Neural cell (in vitro differentiated cells): Measurements from ENCODE around the gene VMA21.

Experiments
- EP300 ChIP-seq: fragments of 450-650 bp; conservative IDR thresholded peaks from 2 replicates; pipeline ENCODE4 v1.6.1; 2014; ENCODE audit warnings: antibody characterized with exemption, mild to moderate bottlenecking, moderate library complexity; ENCODE audit not compliant: poor library complexity, severe bottlenecking
- EZH2 ChIP-seq: fragments of 200-600, 300-800 bp; shearing (Covaris generic), sonication (generic); IDR thresholded peaks from 2 replicates; pipeline ENCODE4 v1.6.1; 2014; ENCODE audit warnings: antibody characterized with exemption, low read length, borderline replicate concordance, mild to moderate bottlenecking; ENCODE audit not compliant: insufficient read depth, poor library complexity, severe bottlenecking
- MXI1 ChIP-seq: fragments of 450-650 bp; conservative IDR thresholded peaks from 2 replicates; pipeline ENCODE4 v1.6.1; 2014; ENCODE audit warnings: antibody characterized with exemption, mild to moderate bottlenecking; ENCODE audit not compliant: poor library complexity, severe bottlenecking
- POLR2AphosphoS5 ChIP-seq: IDR thresholded peaks from 2 replicates; pipeline ENCODE4 v1.6.1; 2012
- RAD21 ChIP-seq: fragments of 450-650 bp; conservative IDR thresholded peaks from 2 replicates; pipeline ENCODE4 v1.6.1; 2014; ENCODE audit warnings: antibody characterized with exemption, mild to moderate bottlenecking, moderate library complexity
- SMC3 ChIP-seq: fragments of 450-650 bp; conservative IDR thresholded peaks from 2 replicates; pipeline ENCODE4 v1.6.1; 2014; ENCODE audit warnings: antibody characterized with exemption, mild to moderate bottlenecking, moderate library complexity; ENCODE audit not compliant: poor library complexity
- TAF1 ChIP-seq: IDR thresholded peaks from 2 replicates; pipeline ENCODE4 v1.6.1; 2012; ENCODE audit warnings: low read depth
- TF ChIP-seq, protein P1 (sequence below): fragments of 450-650 bp; IDR thresholded peaks from 2 replicates; pipeline ENCODE4 v1.5.1; 2014; ENCODE audit warnings: antibody characterized with exemption, mild to moderate bottlenecking, moderate library complexity; ENCODE audit not compliant: poor library complexity, severe bottlenecking
- TF ChIP-seq, protein P2 (sequence below): IDR thresholded peaks from 2 replicates; pipeline ENCODE4 v1.6.1; 2012; ENCODE audit warnings: borderline replicate concordance

DNA sequence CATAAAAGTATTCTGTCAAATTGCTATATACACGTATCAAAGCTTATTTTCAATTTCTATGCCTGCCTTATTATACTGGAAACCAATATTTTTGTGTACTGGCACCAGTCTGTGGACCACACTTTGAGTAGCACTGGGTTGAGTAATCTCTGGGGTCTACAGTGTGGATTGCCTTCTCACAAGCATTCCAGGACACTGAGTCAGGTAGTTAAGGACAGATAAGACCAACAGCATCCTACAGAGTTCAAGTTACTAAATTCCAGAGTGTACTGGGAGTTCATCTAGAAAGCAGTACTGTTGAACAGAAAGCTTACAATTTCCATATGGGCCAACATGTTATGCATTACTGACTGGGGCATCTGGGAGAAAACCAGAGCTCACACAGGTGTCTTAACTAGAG, 61.8 kb downstream of the VMA21 start:
- TF ChIP-seq, protein P1, sequence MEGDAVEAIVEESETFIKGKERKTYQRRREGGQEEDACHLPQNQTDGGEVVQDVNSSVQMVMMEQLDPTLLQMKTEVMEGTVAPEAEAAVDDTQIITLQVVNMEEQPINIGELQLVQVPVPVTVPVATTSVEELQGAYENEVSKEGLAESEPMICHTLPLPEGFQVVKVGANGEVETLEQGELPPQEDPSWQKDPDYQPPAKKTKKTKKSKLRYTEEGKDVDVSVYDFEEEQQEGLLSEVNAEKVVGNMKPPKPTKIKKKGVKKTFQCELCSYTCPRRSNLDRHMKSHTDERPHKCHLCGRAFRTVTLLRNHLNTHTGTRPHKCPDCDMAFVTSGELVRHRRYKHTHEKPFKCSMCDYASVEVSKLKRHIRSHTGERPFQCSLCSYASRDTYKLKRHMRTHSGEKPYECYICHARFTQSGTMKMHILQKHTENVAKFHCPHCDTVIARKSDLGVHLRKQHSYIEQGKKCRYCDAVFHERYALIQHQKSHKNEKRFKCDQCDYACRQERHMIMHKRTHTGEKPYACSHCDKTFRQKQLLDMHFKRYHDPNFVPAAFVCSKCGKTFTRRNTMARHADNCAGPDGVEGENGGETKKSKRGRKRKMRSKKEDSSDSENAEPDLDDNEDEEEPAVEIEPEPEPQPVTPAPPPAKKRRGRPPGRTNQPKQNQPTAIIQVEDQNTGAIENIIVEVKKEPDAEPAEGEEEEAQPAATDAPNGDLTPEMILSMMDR: no peak
- TF ChIP-seq MXI1: no peak
- TF ChIP-seq, protein P2, sequence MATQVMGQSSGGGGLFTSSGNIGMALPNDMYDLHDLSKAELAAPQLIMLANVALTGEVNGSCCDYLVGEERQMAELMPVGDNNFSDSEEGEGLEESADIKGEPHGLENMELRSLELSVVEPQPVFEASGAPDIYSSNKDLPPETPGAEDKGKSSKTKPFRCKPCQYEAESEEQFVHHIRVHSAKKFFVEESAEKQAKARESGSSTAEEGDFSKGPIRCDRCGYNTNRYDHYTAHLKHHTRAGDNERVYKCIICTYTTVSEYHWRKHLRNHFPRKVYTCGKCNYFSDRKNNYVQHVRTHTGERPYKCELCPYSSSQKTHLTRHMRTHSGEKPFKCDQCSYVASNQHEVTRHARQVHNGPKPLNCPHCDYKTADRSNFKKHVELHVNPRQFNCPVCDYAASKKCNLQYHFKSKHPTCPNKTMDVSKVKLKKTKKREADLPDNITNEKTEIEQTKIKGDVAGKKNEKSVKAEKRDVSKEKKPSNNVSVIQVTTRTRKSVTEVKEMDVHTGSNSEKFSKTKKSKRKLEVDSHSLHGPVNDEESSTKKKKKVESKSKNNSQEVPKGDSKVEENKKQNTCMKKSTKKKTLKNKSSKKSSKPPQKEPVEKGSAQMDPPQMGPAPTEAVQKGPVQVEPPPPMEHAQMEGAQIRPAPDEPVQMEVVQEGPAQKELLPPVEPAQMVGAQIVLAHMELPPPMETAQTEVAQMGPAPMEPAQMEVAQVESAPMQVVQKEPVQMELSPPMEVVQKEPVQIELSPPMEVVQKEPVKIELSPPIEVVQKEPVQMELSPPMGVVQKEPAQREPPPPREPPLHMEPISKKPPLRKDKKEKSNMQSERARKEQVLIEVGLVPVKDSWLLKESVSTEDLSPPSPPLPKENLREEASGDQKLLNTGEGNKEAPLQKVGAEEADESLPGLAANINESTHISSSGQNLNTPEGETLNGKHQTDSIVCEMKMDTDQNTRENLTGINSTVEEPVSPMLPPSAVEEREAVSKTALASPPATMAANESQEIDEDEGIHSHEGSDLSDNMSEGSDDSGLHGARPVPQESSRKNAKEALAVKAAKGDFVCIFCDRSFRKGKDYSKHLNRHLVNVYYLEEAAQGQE: no peak
- TF ChIP-seq RAD21: no peak
- no peak for TF ChIP-seq POLR2AphosphoS5
- no peak for TF ChIP-seq EZH2
- TF ChIP-seq TAF1: no peak
- no peak for TF ChIP-seq EP300
- no peak for TF ChIP-seq SMC3
